ENCODE data around the gene DNMT3A.

The DNMT3A gene

GRCh38 chr2:25373269-25373981 is 31.7 kb upstream of the DNMT3A start:
- no peak overlapping the region for H3K4me3 ChIP-seq (ENCODE audit: low read depth, low read length)
- no peak for DNase-seq (ENCODE audit: low read depth, low spot score)
- TF ChIP-seq CTCF (IDR thresholded peaks at IDR 0.05; ENCODE audit: low read depth, low read length): no peak
- in situ Hi-C loops (cut with HindIII; ENCODE audit: low sequenced_read_pairs): no loop called here

GRCh38 chr2:25372405-25373268 is 30.9 kb upstream of the DNMT3A start:
- in situ Hi-C loops (cut with HindIII; ENCODE audit: low sequenced_read_pairs): no loop called here
- DNase-seq (ENCODE audit: low read depth, low spot score): no peak
- no peak overlapping the region for H3K4me3 ChIP-seq (ENCODE audit: low read depth, low read length)
- TF ChIP-seq CTCF (IDR thresholded peaks at IDR 0.05; ENCODE audit: low read depth, low read length): no peak

- in situ Hi-C loops (cut with HindIII; ENCODE audit: low sequenced_read_pairs): no loop called here
- no peak overlapping the region for H3K4me3 ChIP-seq (ENCODE audit: low read depth, low read length)
- DNase-seq (ENCODE audit: low read depth, low spot score): no peak
- no peak for TF ChIP-seq CTCF (IDR thresholded peaks at IDR 0.05; ENCODE audit: low read depth, low read length)
These were observed 29.8 kb upstream of the DNMT3A start for GRCh38 chr2:25371253-25372241.

- in situ Hi-C loops (cut with HindIII; ENCODE audit: low sequenced_read_pairs): no loop called here
- DNase-seq (ENCODE audit: low read depth, low spot score): no peak
- TF ChIP-seq CTCF (IDR thresholded peaks at IDR 0.05; ENCODE audit: low read depth, low read length): no peak
- no peak overlapping the region for H3K4me3 ChIP-seq (ENCODE audit: low read depth, low read length)
These were observed 28.2 kb upstream of the DNMT3A start for GRCh38 chr2:25369876-25370275.

- DNase-seq (ENCODE audit: low read depth, low spot score): no peak
- TF ChIP-seq CTCF (IDR thresholded peaks at IDR 0.05; ENCODE audit: low read depth, low read length): no peak
- in situ Hi-C loops (cut with HindIII; ENCODE audit: low sequenced_read_pairs): no loop called here
- no peak overlapping the region for H3K4me3 ChIP-seq (ENCODE audit: low read depth, low read length)
These were observed 27.7 kb upstream of the DNMT3A start for GRCh38 chr2:25369439-25369838.

- no peak overlapping the region for H3K4me3 ChIP-seq (ENCODE audit: low read depth, low read length)
- no peak for TF ChIP-seq CTCF (IDR thresholded peaks at IDR 0.05; ENCODE audit: low read depth, low read length)
- in situ Hi-C loops (cut with HindIII; ENCODE audit: low sequenced_read_pairs): no loop called here
- peak; percentile 10 for DNase-seq (ENCODE audit: low read depth, low spot score)
These were observed 26.9 kb upstream of the DNMT3A start for GRCh38 chr2:25368660-25369059.

All from astrocyte of the spinal cord (primary cell).